GM12864 (cell line): ENCODE data around the gene SART3.

Experiments used
- DNase-seq: peaks from one replicate; pipeline ENCODE4 v3.0.0-alpha.2; 2011; ENCODE audit warnings: low read depth
- H3K4me3 ChIP-seq: 2 replicates; pipeline ENCODE4 v1.5.1; 2011; ENCODE audit warnings: mild to moderate bottlenecking, low read depth, low read length, control low read depth
- CTCF ChIP-seq: IDR thresholded peaks from 2 replicates; pipeline ENCODE4 v1.5.1; 2011; ENCODE audit warnings: low read depth, mild to moderate bottlenecking, moderate library complexity, low read length, control low read depth, inconsistent platforms; ENCODE audit errors: missing control alignments

The SART3 gene

GRCh38 chr12:108582978-108583770 is 22.2 kb upstream of the SART3 start:
- H3K4me3 ChIP-seq, result no peak overlapping the region
- no peak for TF ChIP-seq CTCF
- no peak for DNase-seq

GRCh38 chr12:108582509-108582908 is 21.5 kb upstream of the SART3 start:
- no peak for TF ChIP-seq CTCF
- DNase-seq, result no peak
- no peak overlapping the region for H3K4me3 ChIP-seq

GRCh38 chr12:108581311-108582227 is 20.6 kb upstream of the SART3 start:
- DNase-seq, result no peak
- H3K4me3 ChIP-seq, result no peak overlapping the region
- TF ChIP-seq CTCF, result no peak

GRCh38 chr12:108580531-108580930 is 19.6 kb upstream of the SART3 start:
- no peak for TF ChIP-seq CTCF
- DNase-seq, result no peak

GRCh38 chr12:108578813-108579212 is 17.8 kb upstream of the SART3 start:
- no peak for TF ChIP-seq CTCF
- H3K4me3 ChIP-seq, result no peak overlapping the region

More at GRCh38 chr12:108580531-108580930, 19.6 kb upstream of the SART3 start:
- no peak overlapping the region for H3K4me3 ChIP-seq

GRCh38 chr12:108578264-108578663 is 17.3 kb upstream of the SART3 start:
- no peak for TF ChIP-seq CTCF
- no peak for DNase-seq
- H3K4me3 ChIP-seq, result no peak overlapping the region

More at GRCh38 chr12:108578813-108579212, 17.8 kb upstream of the SART3 start:
- no peak for DNase-seq
